ENCODE measurements around the gene MAP3K6. TPM values are rescaled to one million over a fixed set of nuclear protein-coding genes. Genes with fewer than 3 reads are reported as not detected.

Gene MAP3K6
- total and polyA plus RNA-seq, 2 of the 13 experiments (the other 11 are each of a cell fraction or from before 2014, with no cell fraction given): 2.7 to 3.2 TPM

GRCh38 chr1:27392096-27392777 is 25.5 kb upstream of the MAP3K6 start, which contains the start of gene GPR3 (continued):
- TF ChIP-seq TFDP2 (CRISPR knock-in tag; IDR thresholded peaks at IDR 0.05) (peak; percentile 75), FUBP1 (CRISPR knock-in tag; IDR thresholded peaks at IDR 0.05; ENCODE audit: borderline replicate concordance) (no peak), ASH2L (IDR thresholded peaks at IDR 0.05; ENCODE audit: insufficient read length, low read depth, low read length) (peak; percentile 20), ZMYM3 (CRISPR knock-in tag; IDR thresholded peaks at IDR 0.05) (no peak), HNRNPUL1 (IDR thresholded peaks at IDR 0.05; ENCODE audit: low read depth, low read length) (no peak), SSRP1 (CRISPR knock-in tag; IDR thresholded peaks at IDR 0.05) (no peak), PATZ1 (CRISPR knock-in tag; IDR thresholded peaks at IDR 0.05) (peak; percentile 89), MAX (IDR thresholded peaks at IDR 0.05) (peak; percentile 33; the same call in 1 of the 2 replicates), SCMH1 (CRISPR knock-in tag; IDR thresholded peaks at IDR 0.05; ENCODE audit: borderline replicate concordance) (no peak), NFYC (CRISPR knock-in tag; IDR thresholded peaks at IDR 0.05) (peak; percentile 77), ZBTB37 (CRISPR knock-in tag; IDR thresholded peaks at IDR 0.05) (no peak), TBX2 (CRISPR knock-in tag; IDR thresholded peaks at IDR 0.05; ENCODE audit: borderline replicate concordance) (0 out of 2 replicates have a peak, but pooled peaks have one; percentile 45), DRAP1 (CRISPR knock-in tag; IDR thresholded peaks at IDR 0.05) (peak; percentile 45), FOXA3 (CRISPR knock-in tag; IDR thresholded peaks at IDR 0.05) (0 out of 2 replicates have a peak, but pooled peaks have one; percentile 26), ZFX (CRISPR knock-in tag; IDR thresholded peaks at IDR 0.05; ENCODE audit: low read depth) (peak; percentile 68), ZNF17 (CRISPR knock-in tag; IDR thresholded peaks at IDR 0.05) (no peak)
